Caco-2 (cell line): ENCODE measurements around the gene SUSD2. TPM values are rescaled to one million over a fixed set of nuclear protein-coding genes. Genes with fewer than 3 reads are reported as not detected.

Source experiments
- BruUV-seq: library from RNA; stranded (reverse); fragments of 400-500 nt; replicated peaks from 2 replicates; lab custom pipeline; 2021; lab: Mats Ljungman, UMichigan
- CTCF ChIA-PET: fragments of 300-600 bp; sonication (Branson Sonifier 250); formaldehyde crosslinking; loops from one replicate; lab custom pipeline; 2022; ENCODE audit warnings: antibody characterized with exemption; lab: Charles Lee
- POLR2A ChIA-PET: fragments of 300-600 bp; sonication (Branson Sonifier 250); formaldehyde crosslinking; loops from one replicate; lab custom pipeline; 2022; ENCODE audit warnings: antibody characterized with exemption; lab: Charles Lee
- DNase-seq, 2 experiments: peaks; one replicate each; pipeline versions ENCODE4 v3.0.0 to v3.0.0-alpha.2; 2020 to 2022
- H3K27me3 ChIP-seq: replicated peaks from 2 replicates; pipeline ENCODE4 v1.6.0; 2011; ENCODE audit warnings: low read length; ENCODE audit not compliant: control insufficient read depth, insufficient read depth
- H3K36me3 ChIP-seq: 2 replicates; pipeline ENCODE4 v1.5.1; 2011; ENCODE audit warnings: low read length; ENCODE audit not compliant: control insufficient read depth, insufficient read depth
- H3K4me1 ChIP-seq: fragments of 250-450 bp; sonication (Bioruptor Pico); 2 replicates; pipeline ENCODE4 v1.5.1; 2020; ENCODE audit warnings: mild to moderate bottlenecking
- H3K4me3 ChIP-seq: 2 replicates; pipeline ENCODE4 v1.5.1; 2011; ENCODE audit warnings: low read depth, mild to moderate bottlenecking, control low read depth, low read length
- H3K9me3 ChIP-seq: fragments of 250-450 bp; sonication (Bioruptor Pico); 2 replicates; pipeline ENCODE4 v1.5.1; 2020; ENCODE audit warnings: mild to moderate bottlenecking, moderate library complexity
- H3K27ac Mint-ChIP-seq: one replicate; pipeline ENCODE4 v1.8.0; 2022; ENCODE audit warnings: mixed read lengths; ENCODE audit not compliant: unreplicated experiment
- H3K27me3 Mint-ChIP-seq: one replicate; pipeline ENCODE4 v1.8.0; 2022; ENCODE audit warnings: mixed read lengths; ENCODE audit not compliant: insufficient read depth, unreplicated experiment
- H3K36me3 Mint-ChIP-seq: one replicate; pipeline ENCODE4 v1.8.0; 2022; ENCODE audit warnings: mild to moderate bottlenecking, mixed read lengths; ENCODE audit not compliant: insufficient read depth, unreplicated experiment
- H3K4me1 Mint-ChIP-seq: one replicate; pipeline ENCODE4 v1.8.0; 2022; ENCODE audit warnings: low read depth, mixed read lengths; ENCODE audit not compliant: unreplicated experiment
- H3K4me3 Mint-ChIP-seq: one replicate; pipeline ENCODE4 v1.8.0; 2022; ENCODE audit warnings: mild to moderate bottlenecking, moderate library complexity, mixed read lengths; ENCODE audit not compliant: unreplicated experiment
- H3K9me3 Mint-ChIP-seq: one replicate; pipeline ENCODE4 v1.8.0; 2022; ENCODE audit warnings: mixed read lengths; ENCODE audit not compliant: unreplicated experiment
- CTCF ChIP-seq, 2 experiments: fragments of 200-600 bp in 1 of 2; IDR thresholded peaks; 1 replicate in 1 of 2; 2 replicates in 1 of 2; pipeline versions ENCODE4 v1.5.1 to v1.8.0; 2011 to 2022; ENCODE audit warnings: antibody characterized with exemption in 1 of 2, control low read depth in 1 of 2, inconsistent platforms in 1 of 2, low read depth in 1 of 2, low read length in 1 of 2, mild to moderate bottlenecking in 1 of 2, moderate library complexity in 1 of 2; ENCODE audit not compliant: insufficient read depth in 1 of 2, severe bottlenecking in 1 of 2, unreplicated experiment in 1 of 2
- intact Hi-C: fragments of 100-400 bp; cut with micrococcal nuclease; formaldehyde crosslinking; loops from one replicate; pipeline ENCODE4 v1.10.0; 2022; ENCODE audit not compliant: unreplicated experiment
- total RNA-seq: library from RNA; stranded (reverse); gene quantifications from 2 replicates; pipeline ENCODE4 v1.2.3, GENCODE V29; 2022

SUSD2 gene
- total RNA-seq, 1 experiment from 2014 or later: 7.0 TPM

- Histone ChIP-seq H3K36me3 (no peaks in the 10 kb centered on the region), H3K27me3 (no peaks in the 10 kb centered on the region), H3K4me1 (peaks cover 18% of the 10 kb centered on the region; the same call in 1 of the 2 replicates), H3K9me3 (peaks cover 4% of the 10 kb centered on the region; the same call in 1 of the 2 replicates), H3K4me3 (no peak overlapping the region)
- Mint-ChIP-seq H3K9me3 (no peaks in the 10 kb centered on the region), H3K4me1 (peaks cover 25% of the 10 kb centered on the region), H3K36me3 (peaks cover 10% of the 10 kb centered on the region), H3K27ac (peak overlapping the region; percentile 60), H3K4me3 (no peak overlapping the region), H3K27me3 (no peaks in the 10 kb centered on the region)
- POLR2A ChIA-PET: no interaction called here
- CTCF ChIA-PET: interaction anchor here (0.5 to 2.4 kb wide), 7 partner anchors 9 to 128 kb away, joined by 3 to 51 read pairs (median 4); partner anchors contain the start of gene SUSD2
- intact Hi-C loops: loop anchor here (1.0 to 2.0 kb wide), 2 partner anchors 58 to 69 kb away; no protein-coding TSS in a partner anchor
- DNase-seq: peak; percentile 69 to 81
- BruUV-seq: no TSS peak
- peak; percentile 88 to 93 for TF ChIP-seq CTCF (IDR thresholded peaks at IDR 0.05; ENCODE audit: insufficient read depth in 1 of 2, low read depth in 1 of 2, low read length in 1 of 2, severe bottlenecking in 1 of 2, unreplicated experiment in 1 of 2)
These were observed 8.2 kb downstream of the SUSD2 start for GRCh38 chr22:24189249-24190158.

- peaks cover 10% of the 10 kb centered on the region for H3K36me3 Mint-ChIP-seq
- no peaks in the 10 kb centered on the region for H3K27me3 Mint-ChIP-seq
- DNase-seq: no peak
- no TSS peak for BruUV-seq
- Histone ChIP-seq H3K9me3 (peaks cover 4% of the 10 kb centered on the region; the same call in 1 of the 2 replicates), H3K36me3 (no peaks in the 10 kb centered on the region), H3K4me3 (no peak overlapping the region), H3K27me3 (no peaks in the 10 kb centered on the region), H3K4me1 (peaks cover 19% of the 10 kb centered on the region; the same call in 1 of the 2 replicates)
- TF ChIP-seq CTCF (IDR thresholded peaks at IDR 0.05; ENCODE audit: insufficient read depth in 1 of 2, low read depth in 1 of 2, low read length in 1 of 2, severe bottlenecking in 1 of 2, unreplicated experiment in 1 of 2): no peak
- intact Hi-C loops: no loop called here
- peaks cover 25% of the 10 kb centered on the region for H3K4me1 Mint-ChIP-seq
- ChIA-PET CTCF (interaction anchor here (0.8 to 2.4 kb wide), 6 partner anchors 9 to 57 kb away, joined by 3 to 51 read pairs (median 5); partner anchors contain the start of gene SUSD2), POLR2A (no interaction called here)
- H3K4me3 Mint-ChIP-seq: no peak overlapping the region
- peak overlapping the region; percentile 60 for H3K27ac Mint-ChIP-seq
- H3K9me3 Mint-ChIP-seq: no peaks in the 10 kb centered on the region
These were observed 8.9 kb downstream of the SUSD2 start for GRCh38 chr22:24190159-24190540.

- Histone ChIP-seq H3K4me1 (peaks cover 25% of the 10 kb centered on the region), H3K36me3 (no peaks in the 10 kb centered on the region), H3K27me3 (no peaks in the 10 kb centered on the region), H3K4me3 (no peak overlapping the region), H3K9me3 (peaks cover 4% of the 10 kb centered on the region; the same call in 1 of the 2 replicates)
- no peak for DNase-seq
- CTCF ChIA-PET: interaction anchor here (0.8 to 2.4 kb wide), 5 partner anchors 40 to 57 kb away, joined by 3 to 51 read pairs (median 4); no protein-coding TSS in a partner anchor
- no peak for TF ChIP-seq CTCF (IDR thresholded peaks at IDR 0.05; ENCODE audit: insufficient read depth in 1 of 2, low read depth in 1 of 2, low read length in 1 of 2, severe bottlenecking in 1 of 2, unreplicated experiment in 1 of 2)
- Mint-ChIP-seq H3K27ac (peak overlapping the region; percentile 60), H3K4me3 (no peak overlapping the region), H3K27me3 (no peaks in the 10 kb centered on the region), H3K36me3 (peaks cover 10% of the 10 kb centered on the region), H3K9me3 (no peaks in the 10 kb centered on the region), H3K4me1 (peaks cover 28% of the 10 kb centered on the region)
- no TSS peak for BruUV-seq
- intact Hi-C loops: no loop called here
- POLR2A ChIA-PET: no interaction called here
These were observed 9.4 kb downstream of the SUSD2 start for GRCh38 chr22:24190596-24191208.
